K562 (cell line): ENCODE results near the gene CAMK1D. TPM values are rescaled to one million over a fixed set of nuclear protein-coding genes. Genes with fewer than 3 reads are reported as not detected.
A peak's percentile ranks its signal among the peaks of the same experiment; 100 is the strongest.

Source experiments
- BCL6 ChIP-seq: fragments of 250-450 bp; sonication (Bioruptor Pico); IDR thresholded peaks from 2 replicates; pipeline ENCODE4 v1.4.0; 2020
- CHD1 ChIP-seq: fragments of 200-600 bp; sonication (generic); IDR thresholded peaks from one replicate; pipeline ENCODE4 v1.6.1; 2012; ENCODE audit warnings: mild to moderate bottlenecking, moderate library complexity, low read length, inconsistent platforms
- CREB1 ChIP-seq, 2 experiments: sonication (generic) in 1 of 2; formaldehyde crosslinking in 1 of 2; IDR thresholded peaks; 2 replicates each; pipeline versions ENCODE4 v1.6.1 to v1.8.0; 2012 to 2022; ENCODE audit warnings: inconsistent platforms in 1 of 2, mild to moderate bottlenecking in 1 of 2, missing genetic modification reagents in 1 of 2, moderate library complexity in 1 of 2
- CTCF ChIP-seq, 3 experiments: IDR thresholded peaks in 2 of 3; conservative IDR thresholded peaks in 1 of 3; 2 replicates each; pipeline ENCODE4 v1.5.1; 2011 to 2012; ENCODE audit warnings: low read length in 3 of 3, mild to moderate bottlenecking in 3 of 3, control low read depth in 2 of 3, improper control_type of control experiment in 1 of 3, inconsistent platforms in 1 of 3, low read depth in 1 of 3, mixed read lengths in 1 of 3, moderate library complexity in 1 of 3; ENCODE audit not compliant: insufficient read depth in 2 of 3
- DEAF1 ChIP-seq: fragments of 450-650 bp; formaldehyde crosslinking; IDR thresholded peaks from 2 replicates; pipeline ENCODE4 v1.4.0; 2020; ENCODE audit warnings: mild to moderate bottlenecking, moderate library complexity
- GATAD2A ChIP-seq: fragments of 450-650 bp; IDR thresholded peaks from 2 replicates; pipeline ENCODE4 v1.6.1; 2017
- MAZ ChIP-seq, 2 experiments: fragments of 450-650 bp in 1 of 2; sonication (generic) in 1 of 2; formaldehyde crosslinking; IDR thresholded peaks in 1 of 2; conservative IDR thresholded peaks in 1 of 2; 2 replicates each; pipeline versions ENCODE4 v1.4.0 to v1.5.0; 2020; ENCODE audit warnings: mild to moderate bottlenecking in 1 of 2, missing genetic modification reagents in 1 of 2
- MCM5 ChIP-seq: fragments of 450-650 bp; IDR thresholded peaks from 2 replicates; pipeline ENCODE4 v1.6.1; 2016; ENCODE audit warnings: low read depth
- PTTG1 ChIP-seq: fragments of 450-650 bp; IDR thresholded peaks from 2 replicates; pipeline ENCODE4 v1.6.1; 2016; ENCODE audit warnings: low read depth, mild to moderate bottlenecking, missing genetic modification characterization, missing compliant biosample characterization
- ZNF134 ChIP-seq: fragments of 250-450 bp; sonication (Bioruptor Pico); conservative IDR thresholded peaks from 2 replicates; pipeline ENCODE4 v1.4.0; 2020
- ZNF277 ChIP-seq: fragments of 250-450 bp; sonication (Bioruptor Pico); IDR thresholded peaks from 2 replicates; pipeline ENCODE4 v1.8.0; 2022; ENCODE audit warnings: inconsistent platforms, mild to moderate bottlenecking, moderate library complexity, borderline replicate concordance
- ZNF280B ChIP-seq: fragments of 250-450 bp; sonication (Bioruptor Pico); IDR thresholded peaks from 2 replicates; pipeline ENCODE4 v1.5.1; 2021; ENCODE audit warnings: mild to moderate bottlenecking
- ZNF354B ChIP-seq: fragments of 250-450 bp; sonication (Bioruptor Pico); IDR thresholded peaks from 2 replicates; pipeline ENCODE4 v1.4.0; 2020
- ZNF764 ChIP-seq: fragments of 250-450 bp; sonication (Bioruptor Pico); IDR thresholded peaks from 2 replicates; pipeline ENCODE4 v1.4.0; 2020; ENCODE audit warnings: low read depth, mild to moderate bottlenecking, moderate library complexity
- polyA plus RNA-seq, 8 experiments: library from polyadenylated mRNA; depleted of rRNA in 4 of 8; stranded (reverse) in 5 of 8; unstranded in 3 of 8; fragments of >200 nt; fragmentation: Nextera tagmentation in 2 of 8; fragmentation: Illumina TruSeq in 1 of 8; extraction: Ambion mirVana in 2 of 8; extraction: Trizol in 1 of 8; gene quantifications; 2 replicates each; pipeline versions ENCODE4 v1.2.1 to v1.2.3, GENCODE V29; 2011 to 2014; ENCODE audit warnings: inconsistent platforms in 1 of 8, missing spikeins in 1 of 8
- total RNA-seq, 7 experiments: library from RNA; depleted of rRNA in 6 of 7; stranded (reverse); fragments of >200 nt in 6 of 7; fragmentation: Illumina TruSeq in 2 of 7; extraction: Trizol in 2 of 7; gene quantifications; 2 replicates each; pipeline versions ENCODE4 v1.2.1 to v1.2.3, GENCODE V29; 2011 to 2021; ENCODE audit warnings: low replicate concordance in 1 of 7

Gene CAMK1D
- total and polyA plus RNA-seq, 9 of the 15 experiments (the other 6 are each of a cell fraction or from before 2014, with no cell fraction given) = 0.12 to 0.24 (median 0.20) TPM; not detected in 5

- TF ChIP-seq ZNF764 (no peak), DEAF1 (no peak), ZNF280B (CRISPR knock-in tag) (no peak), PTTG1 (no peak), CREB1 (IDR thresholded peaks at IDR 0.05) (no peak), CREB1 (CRISPR knock-in tag; IDR thresholded peaks at IDR 0.05) (no peak), BCL6 (CRISPR knock-in tag) (no peak), ZNF277 (no peak), MCM5 (no peak), CTCF (IDR thresholded peaks at IDR 0.05 in 2 of 3, conservative IDR thresholded peaks at IDR 0.05 in 1 of 3; ENCODE audit: insufficient read depth in 2 of 3, low read depth in 1 of 3, low read length in 3 of 3) (peak in 2 of 3 experiments; percentile 11 to 12; a peak in 1 of 6 replicates), MAZ (CRISPR knock-in tag; conservative IDR thresholded peaks at IDR 0.05 in 1 of 2, IDR thresholded peaks at IDR 0.05 in 1 of 2) (peak in 1 of 2 experiments; percentile 64; a peak in 2 of 4 replicates), GATAD2A (no peak), ZNF354B (no peak), CHD1 (no peak), ZNF134 (CRISPR knock-in tag) (no peak)
- TF ChIP-seq, all 486 proteins: peak for 9
Measured at GRCh38 chr10:12484941-12485805, 135.8 kb downstream of the CAMK1D start (continued).
